GM18868 (cell line): ENCODE data around the gene GARS1.

Experiments used
- ATAC-seq: cut with Tn5 transposase; IDR thresholded peaks from one replicate; pipeline ENCODE4 v1.9.1; 2021; ENCODE audit warnings: mild to moderate bottlenecking, moderate library complexity; ENCODE audit not compliant: unreplicated experiment

The GARS1 gene

DNA sequence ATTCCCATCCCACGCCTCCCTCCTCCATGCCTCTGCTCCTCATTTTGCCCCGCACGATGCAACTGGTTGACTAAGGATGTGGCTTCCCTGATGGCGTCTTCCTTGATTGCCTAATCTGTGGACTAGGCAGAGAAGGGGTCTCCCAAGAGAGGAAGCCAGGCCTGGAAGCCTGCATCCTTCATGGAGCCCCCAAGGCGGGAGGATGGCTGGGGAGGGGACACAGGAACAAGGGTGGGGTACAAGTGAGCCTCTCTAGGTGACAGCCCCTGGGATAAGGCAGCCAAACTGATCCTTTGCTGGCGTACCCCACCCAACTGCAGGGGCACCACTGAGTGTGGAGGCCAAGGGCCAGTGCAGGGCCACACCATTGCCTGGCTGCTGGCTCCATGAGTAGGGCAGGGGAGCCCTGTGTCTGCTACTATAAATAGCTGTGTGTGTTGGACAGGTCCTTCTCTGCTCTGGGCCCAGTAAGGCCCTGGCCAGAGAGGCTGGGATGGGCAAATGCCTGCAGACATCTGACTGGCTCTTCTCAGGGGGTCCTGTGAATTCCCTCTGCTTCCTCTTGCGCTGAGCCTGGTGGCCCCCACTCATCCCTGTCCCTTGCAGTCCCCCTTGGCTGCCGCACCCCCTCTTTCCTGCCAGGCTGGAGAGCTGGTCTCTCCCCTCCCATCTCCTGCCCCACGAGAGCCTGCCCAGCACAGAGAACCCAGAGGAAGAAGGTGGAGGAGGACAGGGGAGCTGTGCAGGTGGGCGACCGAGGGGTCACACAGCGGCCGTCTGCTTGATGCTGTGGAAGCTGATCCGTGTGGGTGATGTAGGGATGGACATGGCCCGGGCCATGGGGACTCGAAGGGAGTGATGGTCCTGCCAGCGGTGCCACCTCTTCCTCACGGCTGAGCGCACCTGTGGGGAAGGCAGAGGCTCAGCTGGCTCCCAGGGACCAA is 58.3 kb downstream of the GARS1 start:
- ATAC-seq = no peak

DNA sequence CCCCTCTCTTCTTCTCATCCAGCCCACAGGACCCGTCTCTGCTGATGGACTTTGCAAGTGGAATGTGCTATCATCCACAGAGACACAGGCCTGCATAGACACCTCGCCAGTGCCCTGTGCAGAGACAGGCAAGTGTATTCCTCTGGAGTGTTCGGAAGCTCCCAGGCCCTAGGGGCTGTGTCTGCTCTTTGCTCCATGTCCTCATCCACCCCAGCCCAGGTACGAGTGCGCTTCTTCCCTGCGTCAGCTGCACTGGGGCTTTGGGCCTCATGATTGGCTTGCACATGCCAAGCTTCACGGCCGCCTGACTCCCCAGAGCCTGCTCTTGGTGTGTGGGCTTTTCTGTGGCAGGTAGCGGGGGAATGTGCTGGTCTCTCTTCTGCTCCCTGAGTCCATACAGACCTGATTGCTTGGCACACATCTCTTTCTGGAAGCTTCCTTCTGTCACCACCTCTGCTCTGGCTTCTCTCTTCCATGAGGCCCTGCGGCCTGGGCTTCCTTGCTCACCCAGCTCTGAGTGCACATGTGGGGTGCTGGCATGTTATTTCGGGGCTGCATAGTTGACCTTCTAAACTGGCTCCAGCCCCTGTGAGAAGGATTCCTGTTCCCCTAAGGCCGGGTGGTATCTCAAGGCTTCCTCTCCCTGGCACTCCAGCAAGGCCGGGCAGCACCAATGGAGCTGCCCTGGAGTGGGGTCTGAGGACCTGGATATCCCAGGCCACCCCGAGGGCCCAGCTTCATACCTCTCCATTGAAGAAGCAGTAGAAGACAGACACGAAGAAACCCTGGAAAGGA is 59.8 kb downstream of the GARS1 start:
- ATAC-seq = no peak

DNA sequence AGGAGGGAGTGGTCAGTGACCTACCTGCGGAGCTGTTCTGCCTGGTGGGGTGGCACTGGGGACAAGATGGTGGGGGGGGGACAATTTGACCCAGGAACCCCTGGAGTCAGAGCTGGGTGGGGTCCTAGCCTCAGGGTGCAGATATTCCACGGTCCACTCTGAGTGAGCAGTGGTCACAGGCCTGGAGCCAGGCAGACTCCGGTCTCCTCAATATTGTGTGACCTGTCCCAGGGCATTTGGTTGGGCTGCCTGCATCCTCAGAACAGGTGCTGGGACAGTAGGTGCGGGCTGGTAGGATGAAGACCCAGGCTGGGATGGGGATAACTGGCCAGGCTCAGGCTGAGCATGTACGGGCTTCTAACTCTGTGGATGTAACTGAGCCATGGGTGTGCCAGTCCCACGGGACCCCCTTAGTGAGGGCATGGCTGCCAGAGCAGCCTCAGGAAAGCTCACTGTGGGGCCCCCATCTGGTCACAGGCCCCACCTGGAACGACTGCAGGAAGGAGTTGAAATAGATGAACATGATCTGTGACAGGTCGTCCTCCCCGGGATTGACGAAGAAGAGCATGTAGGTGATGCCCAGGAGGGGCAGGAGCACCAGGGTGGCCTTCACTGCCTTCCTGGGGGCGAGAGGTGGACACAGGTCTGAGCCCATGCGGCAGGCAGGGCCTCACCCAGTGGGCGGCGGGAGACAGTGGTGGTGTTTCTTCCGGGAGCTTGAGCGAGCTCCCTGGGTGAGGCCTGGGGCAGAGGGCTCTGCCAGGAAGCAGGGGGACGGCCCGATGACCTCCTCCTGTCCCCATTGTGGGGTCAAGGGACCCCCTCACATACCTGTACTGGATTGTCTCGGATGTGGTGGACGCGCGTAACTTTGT is 60.7 kb downstream of the GARS1 start:
- no peak for ATAC-seq

DNA sequence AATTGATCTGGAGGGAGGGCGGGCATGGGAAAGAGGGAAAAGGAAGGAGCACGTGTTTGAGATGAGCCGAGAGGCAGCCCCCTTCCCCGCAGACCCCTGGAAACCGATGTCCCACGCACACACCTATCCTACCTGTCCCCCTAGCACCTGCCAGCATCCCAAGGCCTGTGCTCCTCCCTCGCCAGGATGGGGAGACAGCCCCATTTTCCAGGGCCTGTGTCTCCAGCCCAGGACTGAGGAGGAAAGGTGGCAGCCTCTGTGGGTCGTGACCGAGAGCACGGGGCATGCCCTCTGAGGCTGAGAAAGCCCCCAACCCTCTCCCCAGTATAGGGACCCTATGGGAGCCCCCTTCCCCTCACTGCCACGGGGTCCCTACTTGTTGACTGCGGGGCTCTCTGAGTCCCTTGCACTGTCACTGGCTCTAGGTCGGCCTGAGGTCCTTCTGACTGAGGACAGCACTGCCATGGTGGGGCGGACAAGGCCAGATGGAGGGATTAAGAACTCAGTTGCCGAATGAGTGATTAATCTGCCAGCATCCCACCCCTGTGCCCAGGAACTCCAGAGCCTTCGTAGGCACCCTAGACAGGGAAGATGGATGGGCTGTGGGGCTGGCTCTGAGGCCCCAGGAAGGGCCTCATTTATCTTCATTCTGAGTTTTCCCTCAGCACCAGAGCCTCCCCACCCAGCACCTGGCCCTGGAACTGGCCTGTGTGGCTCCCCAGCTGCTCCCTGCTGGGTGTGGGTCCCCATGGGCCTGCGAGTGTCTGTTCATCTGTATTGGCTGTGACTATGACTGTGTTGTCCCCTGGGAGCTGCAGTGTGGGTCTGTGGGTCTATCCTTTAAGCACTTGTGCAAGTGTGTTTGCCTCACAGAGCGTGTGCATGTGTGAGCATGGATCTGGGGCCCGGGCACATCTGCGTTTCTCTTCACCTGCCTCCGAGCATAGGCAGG is 61.6 kb downstream of the GARS1 start:
- ATAC-seq = no peak

DNA sequence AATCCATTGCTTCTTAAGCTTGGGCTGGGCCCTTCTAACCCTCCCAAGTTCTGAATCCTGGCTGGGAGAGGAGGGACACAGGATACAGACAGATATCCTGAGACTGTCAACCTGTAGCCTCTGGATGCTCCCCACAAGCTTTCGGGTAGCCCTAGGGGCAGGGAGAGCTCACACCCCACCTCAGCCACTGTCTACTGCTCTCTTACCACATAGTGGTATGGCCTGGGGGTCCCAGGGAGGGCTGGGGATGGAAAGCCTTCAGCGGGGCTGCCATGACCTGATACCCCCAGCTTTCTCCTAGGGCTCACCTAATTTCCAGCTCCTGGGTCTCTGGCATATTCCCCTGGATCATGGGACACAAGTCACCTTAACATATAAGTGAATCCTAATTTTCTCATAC is 62.5 kb downstream of the GARS1 start:
- ATAC-seq = no peak

DNA sequence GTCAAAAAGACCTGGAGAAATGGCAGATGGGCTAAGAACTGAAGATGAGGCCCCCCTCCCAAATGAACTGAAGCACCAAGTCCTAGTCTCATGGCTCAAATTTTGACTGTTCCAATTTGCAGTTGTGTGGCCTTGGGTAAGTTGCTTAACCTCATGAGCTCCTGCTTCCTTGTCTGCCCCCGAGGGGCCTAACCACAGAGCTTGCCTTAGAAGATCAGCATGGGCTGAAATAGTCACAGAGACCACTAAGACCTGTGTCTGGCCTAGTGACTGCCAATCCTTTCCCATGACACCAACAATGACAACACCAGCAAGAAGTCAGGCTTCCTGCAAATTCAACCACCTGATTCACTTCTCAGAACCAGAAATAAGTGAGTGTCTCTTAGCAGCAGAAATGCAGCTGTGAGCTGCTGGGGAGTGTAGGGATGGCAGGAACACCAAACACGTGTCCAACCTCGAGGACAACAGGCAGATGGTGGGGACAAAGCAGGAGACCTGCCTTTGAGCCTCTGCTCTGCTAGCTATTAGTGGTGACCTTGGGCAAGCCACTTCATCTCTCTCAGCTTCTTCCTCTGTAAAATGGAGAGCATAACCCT is 63.9 kb downstream of the GARS1 start:
- ATAC-seq = no peak

DNA sequence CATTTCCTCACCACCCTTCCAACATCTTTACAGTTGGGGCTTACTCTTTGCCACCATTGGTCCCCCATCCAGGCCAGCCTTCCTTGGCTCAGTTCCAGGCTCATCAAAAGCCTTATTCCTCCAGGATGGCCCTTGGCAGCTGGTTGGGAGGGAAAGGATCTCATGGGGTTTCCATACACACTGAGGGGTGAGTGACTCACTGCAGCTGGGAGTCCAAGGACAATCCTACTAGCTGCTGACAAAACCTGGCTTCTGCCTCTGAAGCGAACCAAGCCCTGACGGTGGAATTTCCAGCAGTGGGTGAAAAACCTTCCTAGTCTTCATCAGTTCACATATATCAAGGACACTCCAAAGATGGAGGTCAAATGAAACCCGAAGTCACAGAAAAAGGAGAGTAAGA is 64.6 kb downstream of the GARS1 start:
- ATAC-seq = no peak

DNA sequence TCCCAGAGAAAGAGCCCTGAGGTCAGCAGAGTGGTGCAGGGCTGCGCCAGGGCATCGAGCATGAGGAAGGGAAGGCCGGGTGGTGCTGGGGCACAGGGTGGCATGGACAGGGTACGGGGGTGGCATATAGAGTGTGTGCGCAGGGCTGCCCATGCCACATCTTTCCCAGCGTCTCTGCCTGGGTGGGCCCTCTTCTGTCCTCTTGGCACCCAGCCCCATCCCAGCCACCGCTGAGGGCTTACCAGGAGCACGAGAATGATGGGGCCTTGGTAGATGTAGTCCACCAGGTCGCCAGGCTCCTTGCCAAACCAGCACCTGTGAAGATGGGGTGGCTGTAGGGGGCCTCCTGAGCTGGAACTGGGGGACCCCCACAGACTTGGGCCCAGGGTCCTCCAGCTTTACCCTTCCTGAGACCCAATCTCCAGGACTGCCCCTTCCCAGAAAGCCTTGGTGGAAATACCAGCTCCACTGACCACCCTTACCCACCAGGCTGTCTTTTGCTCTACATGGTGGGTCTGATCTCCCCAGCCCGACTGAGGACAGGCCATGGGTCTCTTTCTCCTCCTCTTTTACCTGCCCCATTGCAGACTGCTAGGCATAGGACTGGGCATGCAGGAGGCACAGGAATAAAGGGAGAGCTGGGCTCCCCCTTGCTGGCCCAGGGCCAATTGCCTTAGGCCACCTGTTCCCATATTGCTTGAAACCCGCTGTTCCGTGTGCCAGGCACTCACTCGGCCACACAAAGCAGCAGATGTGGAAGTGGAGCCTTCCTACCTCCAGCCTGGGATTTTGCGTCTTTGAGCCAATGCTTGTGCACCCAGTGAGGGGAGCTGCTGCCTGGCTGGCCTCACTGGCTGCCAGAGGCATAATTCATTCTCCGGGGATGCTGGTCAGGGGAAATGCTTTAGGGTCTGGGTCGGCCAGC is 65.9 kb downstream of the GARS1 start:
- no peak for ATAC-seq

DNA sequence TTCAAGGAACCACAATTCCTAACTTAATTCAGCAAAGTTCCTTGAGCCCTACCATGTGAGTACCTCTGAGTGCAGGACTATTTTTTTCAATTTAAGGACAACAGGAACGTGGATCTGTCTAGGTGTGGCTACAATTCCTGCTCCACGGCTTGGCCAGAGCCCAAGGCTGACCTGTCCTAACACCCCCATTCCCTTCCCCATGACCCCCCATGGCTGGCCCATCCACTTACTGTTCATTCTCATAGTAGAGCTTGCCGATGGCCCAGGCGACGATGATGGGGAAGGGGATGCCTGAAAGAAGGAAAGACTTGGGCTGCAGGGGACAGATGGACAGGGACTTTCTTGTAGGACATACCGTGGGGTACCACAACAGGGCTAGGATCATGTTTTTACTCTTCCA is 67.2 kb downstream of the GARS1 start:
- no peak for ATAC-seq

DNA sequence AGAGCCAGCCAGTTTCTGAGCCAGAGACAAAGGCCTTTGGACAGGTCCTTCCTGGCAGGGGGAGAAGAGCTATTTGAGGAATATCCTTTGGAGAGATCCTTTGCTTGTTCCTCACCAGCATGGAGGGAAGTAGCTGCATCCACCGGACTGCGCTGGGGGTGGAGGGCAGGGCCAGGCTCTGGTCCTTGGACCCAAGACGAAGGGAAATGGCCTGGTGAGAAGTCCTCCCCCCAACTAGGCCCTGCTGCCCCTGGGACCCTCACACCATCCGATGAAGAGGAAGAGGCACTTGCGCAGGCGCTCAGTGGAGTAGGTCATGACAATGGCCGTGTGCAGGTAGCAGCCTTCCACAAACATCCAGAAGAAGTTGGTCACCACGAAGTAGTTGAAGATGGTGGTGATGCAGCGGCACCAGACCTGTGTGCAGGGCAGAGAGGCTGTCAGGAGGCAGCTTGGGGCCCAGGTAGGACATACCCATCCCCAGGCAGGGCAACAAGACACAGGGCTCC is 67.8 kb downstream of the GARS1 start:
- no peak for ATAC-seq

DNA sequence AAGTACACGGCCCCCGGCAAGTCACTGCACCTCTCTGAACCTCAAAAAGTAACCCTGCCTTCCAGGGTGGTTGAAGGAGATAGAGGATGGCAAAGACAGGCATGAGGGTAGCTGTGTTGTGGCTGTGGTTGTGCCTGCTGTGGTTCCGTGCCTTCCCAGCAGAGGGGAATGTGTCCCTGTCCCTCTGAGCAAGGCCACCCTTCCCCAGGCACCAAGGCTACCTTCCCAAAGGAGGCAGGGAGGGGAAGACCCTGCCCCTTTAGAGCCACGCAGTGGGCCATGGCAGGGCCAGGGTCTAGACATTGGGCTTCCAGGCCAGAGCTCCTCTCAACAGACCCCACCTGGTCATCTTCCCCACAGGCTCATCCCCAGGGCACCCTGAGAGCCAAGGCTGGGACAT is 68.7 kb downstream of the GARS1 start:
- ATAC-seq = no peak

DNA sequence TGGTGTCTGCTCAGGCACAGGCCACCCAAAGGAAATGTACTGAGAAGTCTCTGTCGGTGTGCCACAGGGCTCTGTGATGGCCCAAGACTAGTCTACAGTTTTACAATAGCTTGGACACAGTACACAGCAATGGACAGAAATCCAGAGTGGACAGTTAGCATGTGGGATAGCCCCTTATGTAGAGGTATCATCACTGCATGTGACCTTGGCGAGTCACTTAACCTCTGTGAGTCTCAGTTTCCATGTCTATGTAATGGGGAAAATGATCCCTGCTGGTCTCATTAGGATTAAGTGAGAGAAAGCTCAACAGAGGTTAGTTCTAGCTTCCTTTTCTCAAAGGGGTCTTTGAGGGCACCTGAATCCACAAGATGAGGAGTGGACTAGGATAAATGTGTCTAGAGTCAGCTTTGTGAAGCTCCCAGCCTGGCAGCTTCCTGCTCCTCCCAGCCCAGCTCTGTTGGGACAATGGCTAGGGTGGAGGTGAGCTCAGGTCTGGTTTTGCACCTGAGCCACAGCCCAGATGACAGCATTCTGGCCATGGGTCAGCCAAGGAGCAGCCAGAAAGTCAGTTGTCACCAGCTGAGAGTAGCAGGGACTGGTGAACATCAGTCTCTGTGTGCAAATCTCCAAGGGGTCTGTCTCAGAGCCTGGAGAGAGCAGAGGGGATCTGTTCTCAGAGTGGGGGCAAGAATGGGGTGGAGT is 69.7 kb downstream of the GARS1 start:
- no peak for ATAC-seq

DNA sequence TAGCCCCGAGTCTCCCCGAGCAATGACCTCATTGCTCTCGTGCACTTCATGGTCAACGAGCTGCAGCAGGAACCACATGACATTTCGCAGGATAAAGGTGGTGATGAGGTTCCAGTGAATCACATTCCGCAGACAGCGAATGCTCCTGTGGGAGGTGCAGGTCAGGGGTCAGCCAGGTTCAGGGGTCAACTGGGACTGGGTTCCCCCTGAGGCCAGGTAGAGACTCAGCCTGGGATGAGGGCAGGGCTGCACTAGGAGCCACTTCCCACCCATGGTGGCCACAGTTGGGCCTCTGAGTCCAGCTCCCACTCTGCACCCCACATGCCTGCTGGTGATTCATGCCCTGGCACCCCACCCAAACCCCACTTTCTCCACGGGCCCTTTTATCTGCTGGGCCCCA is 70.4 kb downstream of the GARS1 start:
- no peak for ATAC-seq

DNA sequence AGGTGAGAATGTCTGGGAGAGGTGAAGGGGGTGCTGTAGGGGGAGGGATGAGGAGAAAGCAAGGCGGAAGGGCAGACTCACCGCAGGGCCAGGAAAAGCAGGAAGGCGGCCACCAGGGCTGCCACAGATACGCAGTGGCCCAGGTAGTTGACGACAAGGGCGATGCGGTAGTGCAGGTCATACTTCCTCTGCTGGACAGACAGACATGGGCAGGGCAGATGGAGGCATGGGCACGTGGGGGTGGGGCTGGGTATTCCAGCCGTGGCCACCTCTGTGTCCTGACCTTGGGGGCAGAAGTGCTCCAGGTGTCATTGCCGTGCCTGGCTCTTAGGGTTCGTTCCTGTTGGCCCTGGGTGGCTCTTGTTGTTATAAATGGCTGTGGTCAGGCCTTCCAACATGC is 70.8 kb downstream of the GARS1 start:
- no peak for ATAC-seq

DNA sequence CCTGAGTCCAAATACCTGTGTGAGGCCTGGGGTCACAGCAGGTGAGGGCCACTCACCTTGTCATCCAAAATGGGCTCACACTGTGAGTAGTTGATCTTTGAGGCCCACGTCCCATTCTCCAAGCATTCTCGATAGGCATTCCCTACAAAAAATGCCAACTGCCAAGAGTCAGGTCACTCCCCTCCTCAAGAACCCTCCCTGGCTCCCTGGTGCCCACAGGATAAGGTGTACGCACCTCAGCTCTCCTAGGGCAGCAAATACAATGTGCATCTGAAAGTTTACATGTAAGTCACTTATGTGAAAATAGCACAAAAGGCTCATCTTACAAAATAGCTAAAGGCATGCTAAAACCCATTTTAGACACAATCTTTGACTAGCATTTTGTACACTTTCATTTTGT is 72.5 kb downstream of the GARS1 start:
- no peak for ATAC-seq

DNA sequence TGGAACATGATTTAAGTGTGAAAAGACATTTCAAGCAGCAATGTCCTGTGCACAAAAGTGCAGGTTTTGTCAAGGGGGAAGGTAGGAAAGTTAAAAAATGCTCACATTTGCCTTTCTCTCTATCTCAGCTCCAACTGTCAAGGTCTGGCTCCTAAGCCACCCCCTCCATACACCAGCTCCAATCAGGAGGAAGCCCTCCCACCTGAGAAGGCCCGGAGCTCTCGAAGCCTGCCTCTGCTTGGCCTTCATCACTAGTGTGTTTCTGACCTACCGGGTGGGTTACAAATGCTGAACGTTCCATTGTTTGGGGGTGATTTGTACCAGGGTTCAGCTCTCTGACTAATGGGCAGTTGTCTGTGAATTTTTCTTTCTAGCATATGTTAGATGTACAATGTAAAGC is 73.4 kb downstream of the GARS1 start:
- ATAC-seq = no peak

DNA sequence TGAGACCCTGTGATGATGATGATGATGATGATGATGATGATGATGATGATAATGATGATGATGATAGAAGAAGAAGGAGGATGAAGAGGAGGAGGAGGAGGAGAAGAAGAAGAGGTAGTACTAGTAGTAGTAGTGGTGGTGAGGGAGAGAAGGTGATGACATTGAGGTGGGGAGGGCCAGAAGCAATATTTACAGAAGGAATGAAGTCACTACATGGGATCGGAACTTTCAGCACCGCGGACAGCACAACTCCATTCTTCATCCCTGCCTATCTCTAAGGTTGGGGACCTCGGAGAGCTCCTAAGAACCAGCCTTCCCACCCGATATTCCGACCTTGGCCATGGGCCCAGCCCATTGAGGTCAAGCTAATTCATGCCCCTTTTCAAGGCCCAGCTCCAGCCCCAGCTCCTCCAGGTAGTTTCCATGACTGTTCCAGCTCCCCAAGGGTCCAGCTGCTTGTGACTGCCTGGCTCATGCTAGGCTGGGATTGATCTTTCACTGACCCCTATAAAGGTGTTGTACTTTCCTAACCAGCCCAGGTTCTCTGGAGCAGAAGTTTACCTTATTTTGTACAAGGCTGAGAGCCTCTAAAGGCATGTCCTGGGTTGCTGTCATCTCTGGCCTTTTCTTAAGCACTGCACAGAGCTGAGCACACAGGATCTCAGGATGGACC is 77.3 kb downstream of the GARS1 start:
- ATAC-seq = no peak
